ENCODE data around the gene TMEM183A.

GRCh38 chr1:203060115-203060514, 52.9 kb downstream of the TMEM183A start:
- TF ChIP-seq POLR2AphosphoS5 (IDR thresholded peaks at IDR 0.05; ENCODE audit: borderline replicate concordance, low read depth, low read length) (no peak), EZH2 (IDR thresholded peaks at IDR 0.05) (no peak)

All from SK-N-MC (cell line).